GM21528 (cell line): Measurements from ENCODE around the gene PTGR2.
"Not testable (repeated sequence)": the region's sequence is repeated elsewhere in the genome, so short reads cannot be mapped to it uniquely, and the experiment has no call there.

Experiments used
- ATAC-seq: cut with Tn5 transposase; IDR thresholded peaks from one replicate; pipeline ENCODE4 v1.9.1; 2021; ENCODE audit warnings: mild to moderate bottlenecking, moderate library complexity; ENCODE audit not compliant: unreplicated experiment, low FRiP score

The PTGR2 gene

GRCh38 chr14:73829526-73830431 lies 21.9 kb upstream of the PTGR2 start:
- ATAC-seq: no peak

- no peak for ATAC-seq
These were observed 18.6 kb upstream of the PTGR2 start for GRCh38 chr14:73833034-73833433.

GRCh38 chr14:73833530-73834260 lies 17.9 kb upstream of the PTGR2 start:
- no peak for ATAC-seq

GRCh38 chr14:73834261-73834625 lies 17.4 kb upstream of the PTGR2 start:
- ATAC-seq: no peak

- not testable (repeated sequence) for ATAC-seq
These were observed 13.2 kb upstream of the PTGR2 start for GRCh38 chr14:73838293-73839034.

- no peak for ATAC-seq
These were observed 9.4 kb upstream of the PTGR2 start for GRCh38 chr14:73842201-73842600.

- no peak for ATAC-seq
These were observed 8.8 kb upstream of the PTGR2 start for GRCh38 chr14:73842851-73843250.

- no peak for ATAC-seq
These were observed 8.3 kb upstream of the PTGR2 start for GRCh38 chr14:73843296-73843695.

- no peak for ATAC-seq
These were observed 4.7 kb upstream of the PTGR2 start for GRCh38 chr14:73846947-73847346.

GRCh38 chr14:73851000-73851399 lies 631 bp upstream of the PTGR2 start:
- ATAC-seq: no peak

- no peak for ATAC-seq
These were observed 7.5 kb downstream of the PTGR2 start for GRCh38 chr14:73859145-73859544.

- ATAC-seq: no peak
These were observed 9.4 kb downstream of the PTGR2 start for GRCh38 chr14:73861073-73861472.

GRCh38 chr14:73862480-73862879 lies 10.8 kb downstream of the PTGR2 start:
- no peak for ATAC-seq

GRCh38 chr14:73863209-73863608 lies 11.6 kb downstream of the PTGR2 start:
- no peak for ATAC-seq

GRCh38 chr14:73865534-73866113 lies 14.0 kb downstream of the PTGR2 start:
- no peak for ATAC-seq

GRCh38 chr14:73869754-73870153 lies 18.1 kb downstream of the PTGR2 start:
- not testable (repeated sequence) for ATAC-seq

- ATAC-seq: no peak
These were observed 19.0 kb downstream of the PTGR2 start for GRCh38 chr14:73870525-73871235.

GRCh38 chr14:73873660-73874059 lies 22.0 kb downstream of the PTGR2 start:
- no peak for ATAC-seq

- no peak for ATAC-seq
These were observed 26.2 kb downstream of the PTGR2 start for GRCh38 chr14:73877790-73878189.

GRCh38 chr14:73878436-73878835 lies 26.8 kb downstream of the PTGR2 start:
- no peak for ATAC-seq
